Activated naive CD4-positive, alpha-beta T cell treated with anti-CD3 and anti-CD28 coated beads, Interleukin-2, amount 50 U/mL, for 72 hours (primary cell): ENCODE results near the gene GPR146. TPM values are rescaled to one million over a fixed set of nuclear protein-coding genes. Genes with fewer than 3 reads are reported as not detected.

Experiments
- ATAC-seq, 2 donors: fragments of 150-1000 bp; cut with Tn5 transposase; 2 replicates each; pipeline ENCODE4 v1.10.0; 2021; ENCODE audit warnings: mild to moderate bottlenecking in 2 of 2, moderate library complexity in 2 of 2
- DNase-seq, 2 donors: peaks; one replicate each; pipeline ENCODE4 v3.0.0; 2021 to 2022; ENCODE audit warnings: low spot score in 2 of 2
- H3K27ac Mint-ChIP-seq, 2 donors: one replicate each; pipeline ENCODE4 v1.8.0; 2022; ENCODE audit warnings: mild to moderate bottlenecking in 2 of 2, mixed read lengths in 2 of 2
- H3K36me3 Mint-ChIP-seq, 2 donors: one replicate each; pipeline ENCODE4 v1.8.0; 2022; ENCODE audit warnings: mixed read lengths in 2 of 2
- H3K9me3 Mint-ChIP-seq, 2 donors: one replicate each; pipeline ENCODE4 v1.8.0; 2022; ENCODE audit warnings: mixed read lengths in 2 of 2
- total RNA-seq, 2 donors: library from RNA; stranded (reverse); gene quantifications; one replicate each; pipeline ENCODE4 v1.2.3, GENCODE V29; 2022

The GPR146 gene
- total RNA-seq, 2 donors from 2014 or later, result 1.6 to 9.3 TPM

- H3K9me3 Mint-ChIP-seq, result no peaks in the 10 kb centered on the region
- no peaks in the 10 kb centered on the region for H3K36me3 Mint-ChIP-seq
- no peak within 1 kb of the TSS for H3K27ac Mint-ChIP-seq
Observed at GRCh38 chr7:1087952-1088920, 43.9 kb downstream of the GPR146 start, which contains the start of gene GPER1. Gene GPER1 (plus strand): TSS chr7:1088113. CDS start chr7:1091729, 3,616 bp downstream.

GRCh38 chr7:1090236-1090635, 45.9 kb downstream of the GPR146 start:
- ATAC-seq (no peak), DNase-seq (no peak)
- Mint-ChIP-seq H3K27ac (no peak overlapping the region), H3K36me3 (no peaks in the 10 kb centered on the region), H3K9me3 (no peaks in the 10 kb centered on the region)

More at GRCh38 chr7:1087952-1088920, 43.9 kb downstream of the GPR146 start, which contains the start of gene GPER1:
- no peak for DNase-seq
- ATAC-seq, result no peak

- peak overlapping the region in 1 of 2 donors; percentile 81 for H3K27ac Mint-ChIP-seq
- H3K36me3 Mint-ChIP-seq, result no peaks in the 10 kb centered on the region
- H3K9me3 Mint-ChIP-seq, result no peaks in the 10 kb centered on the region
- DNase-seq (no peak), ATAC-seq (no peak)
Observed at GRCh38 chr7:1090686-1091643, 46.6 kb downstream of the GPR146 start.

- H3K36me3 Mint-ChIP-seq, result no peaks in the 10 kb centered on the region
- H3K9me3 Mint-ChIP-seq, result no peaks in the 10 kb centered on the region
- no peak for DNase-seq
- no peak for ATAC-seq
- H3K27ac Mint-ChIP-seq, result no peak overlapping the region
Observed at GRCh38 chr7:1091644-1092027, 47.3 kb downstream of the GPR146 start.

- peaks cover 0 to 4% of the 10 kb centered on the region in 2 donors for H3K36me3 Mint-ChIP-seq
- no peak overlapping the region for H3K27ac Mint-ChIP-seq
- no peak for ATAC-seq
- DNase-seq, result no peak
- H3K9me3 Mint-ChIP-seq, result no peaks in the 10 kb centered on the region
Observed at GRCh38 chr7:1092161-1092632, 47.9 kb downstream of the GPR146 start.

- ATAC-seq, result no peak
- no peak overlapping the region for H3K27ac Mint-ChIP-seq
- H3K9me3 Mint-ChIP-seq, result peaks cover 0 to under 1% of the 10 kb centered on the region in 2 donors
- no peak for DNase-seq
- H3K36me3 Mint-ChIP-seq, result peaks cover 1 to 10% of the 10 kb centered on the region in 2 donors
Observed at GRCh38 chr7:1092806-1093501, 48.6 kb downstream of the GPR146 start.

GRCh38 chr7:1093502-1093843, 49.1 kb downstream of the GPR146 start:
- H3K9me3 Mint-ChIP-seq, result peaks cover 0 to 4% of the 10 kb centered on the region in 2 donors
- ATAC-seq, result no peak
- H3K36me3 Mint-ChIP-seq, result peaks cover 6 to 15% of the 10 kb centered on the region in 2 donors
- H3K27ac Mint-ChIP-seq, result no peak overlapping the region
- DNase-seq, result no peak

- peaks cover 6 to 16% of the 10 kb centered on the region in 2 donors for H3K36me3 Mint-ChIP-seq
- peaks cover 0 to 4% of the 10 kb centered on the region in 2 donors for H3K9me3 Mint-ChIP-seq
- no peak overlapping the region for H3K27ac Mint-ChIP-seq
- no peak for ATAC-seq
- no peak for DNase-seq
Observed at GRCh38 chr7:1093916-1094508, 49.7 kb downstream of the GPR146 start.

- Mint-ChIP-seq H3K9me3 (peaks cover 0 to 4% of the 10 kb centered on the region in 2 donors), H3K27ac (no peak overlapping the region), H3K36me3 (peaks cover 6 to 16% of the 10 kb centered on the region in 2 donors)
- ATAC-seq, result no peak
- no peak for DNase-seq
Observed at GRCh38 chr7:1094870-1095269, 50.5 kb downstream of the GPR146 start.

GRCh38 chr7:1095621-1096155, 51.3 kb downstream of the GPR146 start:
- DNase-seq (no peak), ATAC-seq (no peak)
- H3K27ac Mint-ChIP-seq, result no peak overlapping the region
- H3K9me3 Mint-ChIP-seq, result peaks cover 0 to 4% of the 10 kb centered on the region in 2 donors
- H3K36me3 Mint-ChIP-seq, result peaks cover 6 to 16% of the 10 kb centered on the region in 2 donors

- Mint-ChIP-seq H3K27ac (no peak overlapping the region), H3K9me3 (peaks cover 0 to 4% of the 10 kb centered on the region in 2 donors), H3K36me3 (peaks cover 6 to 16% of the 10 kb centered on the region in 2 donors)
- DNase-seq (no peak), ATAC-seq (no peak)
Observed at GRCh38 chr7:1096156-1097119, 52.1 kb downstream of the GPR146 start.

GRCh38 chr7:1097120-1097504, 52.8 kb downstream of the GPR146 start:
- Mint-ChIP-seq H3K9me3 (peaks cover 0 to 4% of the 10 kb centered on the region in 2 donors), H3K36me3 (peaks cover 6 to 16% of the 10 kb centered on the region in 2 donors), H3K27ac (no peak overlapping the region)
- ATAC-seq (no peak), DNase-seq (no peak)

GRCh38 chr7:1098243-1099153, 54.2 kb downstream of the GPR146 start:
- ATAC-seq, result no peak
- Mint-ChIP-seq H3K9me3 (peaks cover 0 to 4% of the 10 kb centered on the region in 2 donors), H3K27ac (no peak overlapping the region), H3K36me3 (peaks cover 6 to 16% of the 10 kb centered on the region in 2 donors)
- no peak for DNase-seq

GRCh38 chr7:1099154-1099542, 54.8 kb downstream of the GPR146 start:
- Mint-ChIP-seq H3K27ac (peak overlapping the region in 1 of 2 donors; percentile 88), H3K36me3 (peaks cover 6 to 16% of the 10 kb centered on the region in 2 donors), H3K9me3 (peaks cover 0 to 4% of the 10 kb centered on the region in 2 donors)
- ATAC-seq (no peak), DNase-seq (no peak)
